PC-3 (cell line): ENCODE data around the gene WDR90. TPM values are rescaled to one million over a fixed set of nuclear protein-coding genes. Genes with fewer than 3 reads are reported as not detected.
A peak's percentile ranks its signal among the peaks of the same experiment; 100 is the strongest.

Experiments
- ATAC-seq: fragments of 200-7000 bp; cut with Tn5 transposase; 2 replicates; pipeline ENCODE4 v1.9.1; 2020; ENCODE audit warnings: mild to moderate bottlenecking, moderate library complexity
- BruUV-seq: library from RNA; stranded (reverse); fragments of 400-500 nt; replicated peaks from 2 replicates; lab custom pipeline; 2021; lab: Mats Ljungman, UMichigan
- CTCF ChIA-PET: fragments of 300-600 bp; sonication (Branson Sonifier 250); formaldehyde crosslinking; loops from one replicate; lab custom pipeline; 2022; ENCODE audit warnings: antibody characterized with exemption; lab: Charles Lee
- POLR2A ChIA-PET: fragments of 300-600 bp; sonication (Branson Sonifier 250); formaldehyde crosslinking; loops from one replicate; lab custom pipeline; 2022; ENCODE audit warnings: antibody characterized with exemption; ENCODE audit not compliant: unreplicated experiment; lab: Charles Lee
- DNase-seq: peaks from one replicate; pipeline ENCODE4 v3.0.0-alpha.2; 2015
- H2AFZ ChIP-seq: fragments of 300-600 bp; sonication (generic); 2 replicates; pipeline ENCODE4 v1.6.0; 2016; ENCODE audit warnings: antibody characterized with exemption, low read length
- H3F3A ChIP-seq: fragments of 300-600 bp; sonication (generic); one replicate; pipeline ENCODE4 v1.6.0; 2017; ENCODE audit warnings: antibody characterized with exemption, low read length, control low read depth, mild to moderate bottlenecking; ENCODE audit not compliant: unreplicated experiment
- H3K27ac ChIP-seq: fragments of 300-600 bp; sonication (generic); 2 replicates; pipeline ENCODE4 v1.5.1; 2016; ENCODE audit warnings: mild to moderate bottlenecking, low read length
- H3K27me3 ChIP-seq: fragments of 300-600 bp; sonication (generic); 2 replicates; pipeline ENCODE4 v1.6.1; 2016; ENCODE audit warnings: low read length, mixed read lengths
- H3K36me3 ChIP-seq: fragments of 300-600 bp; sonication (generic); 2 replicates; pipeline ENCODE4 v1.6.1; 2016; ENCODE audit warnings: low read depth, mixed run types, low read length, mixed read lengths
- H3K4me1 ChIP-seq: fragments of 300-600 bp; sonication (generic); 2 replicates; pipeline ENCODE4 v1.5.1; 2016; ENCODE audit warnings: low read length; ENCODE audit not compliant: insufficient read depth
- H3K4me2 ChIP-seq: fragments of 300-600 bp; sonication (generic); 2 replicates; pipeline ENCODE4 v1.6.0; 2016; ENCODE audit warnings: low read length
- H3K4me3 ChIP-seq: fragments of 300-600 bp; sonication (generic); 2 replicates; pipeline ENCODE4 v1.5.1; 2016; ENCODE audit warnings: mild to moderate bottlenecking, low read length, mixed read lengths
- H3K79me2 ChIP-seq: fragments of 300-600 bp; sonication (generic); 2 replicates; pipeline ENCODE4 v1.6.1; 2017; ENCODE audit warnings: low read length, mixed read lengths
- H3K9ac ChIP-seq: fragments of 300-600 bp; sonication (generic); 2 replicates; pipeline ENCODE4 v1.6.0; 2016; ENCODE audit warnings: mild to moderate bottlenecking, low read length
- H3K9me2 ChIP-seq: fragments of 300-600 bp; sonication (generic); replicated peaks from 2 replicates; pipeline ENCODE4 v1.6.1; 2016; ENCODE audit warnings: mixed run types, low read length, mixed read lengths
- H3K9me3 ChIP-seq: fragments of 300-600 bp; sonication (generic); 2 replicates; pipeline ENCODE4 v1.6.1; 2016; ENCODE audit warnings: low read length, mixed read lengths
- H4K20me1 ChIP-seq: fragments of 300-600 bp; sonication (generic); 2 replicates; pipeline ENCODE4 v1.6.1; 2016; ENCODE audit warnings: low read length, mixed read lengths
- EZH2 ChIP-seq: fragments of 300-600 bp; sonication (generic); IDR thresholded peaks from one replicate; pipeline ENCODE4 v1.6.1; 2017; ENCODE audit warnings: antibody characterized with exemption, mild to moderate bottlenecking, low read length; ENCODE audit not compliant: unreplicated experiment
- EZH2phosphoT487 ChIP-seq: fragments of 300-600 bp; sonication (generic); IDR thresholded peaks from 2 replicates; pipeline ENCODE4 v1.6.1; 2018; ENCODE audit warnings: mild to moderate bottlenecking, antibody characterized with exemption, low read length, borderline replicate concordance
- intact Hi-C: fragments of 100-400 bp; cut with micrococcal nuclease; formaldehyde crosslinking; loops from 2 replicates; pipeline ENCODE4 v1.9.0; 2023
- total RNA-seq: library from RNA; depleted of rRNA; stranded (reverse); fragments of >200 nt; gene quantifications from 2 replicates; pipeline ENCODE4 v1.2.3, GENCODE V29; 2014
- TF ChIP-seq, protein P1 (sequence below): fragments of 300-600 bp; sonication (generic); conservative IDR thresholded peaks from 2 replicates; pipeline ENCODE4 v1.5.1; 2017; ENCODE audit warnings: antibody characterized with exemption, low read depth, mild to moderate bottlenecking, low read length

The WDR90 gene
- total RNA-seq, 1 experiment from 2014 or later = 44.4 TPM

GRCh38 chr16:706189-707061 is 57.3 kb downstream of the WDR90 start:
- Histone ChIP-seq H4K20me1 (no peaks in the 10 kb centered on the region), H3K9me3 (no peaks in the 10 kb centered on the region), H3K9ac (no peak overlapping the region), H3K27me3 (peaks cover 33% of the 10 kb centered on the region), H3K79me2 (no peaks in the 10 kb centered on the region), H3K4me1 (peaks cover 3% of the 10 kb centered on the region; the same call in 1 of the 2 replicates), H3K4me2 (peak overlapping the region; percentile 57), H3F3A (no peaks in the 10 kb centered on the region), H3K9me2 (no peaks in the 10 kb centered on the region), H3K27ac (no peak overlapping the region), H2AFZ (no peak overlapping the region), H3K4me3 (peak overlapping the region; percentile 32; the same call in 1 of the 2 replicates), H3K36me3 (no peaks in the 10 kb centered on the region)
- POLR2A ChIA-PET = no interaction called here
- ATAC-seq = no peak
- CTCF ChIA-PET = no interaction called here
- no TSS peak for BruUV-seq
- intact Hi-C loops = no loop called here
- no peak for DNase-seq
- no peak for TF ChIP-seq EZH2phosphoT487
- no peak for TF ChIP-seq EZH2
- TF ChIP-seq, protein P1, sequence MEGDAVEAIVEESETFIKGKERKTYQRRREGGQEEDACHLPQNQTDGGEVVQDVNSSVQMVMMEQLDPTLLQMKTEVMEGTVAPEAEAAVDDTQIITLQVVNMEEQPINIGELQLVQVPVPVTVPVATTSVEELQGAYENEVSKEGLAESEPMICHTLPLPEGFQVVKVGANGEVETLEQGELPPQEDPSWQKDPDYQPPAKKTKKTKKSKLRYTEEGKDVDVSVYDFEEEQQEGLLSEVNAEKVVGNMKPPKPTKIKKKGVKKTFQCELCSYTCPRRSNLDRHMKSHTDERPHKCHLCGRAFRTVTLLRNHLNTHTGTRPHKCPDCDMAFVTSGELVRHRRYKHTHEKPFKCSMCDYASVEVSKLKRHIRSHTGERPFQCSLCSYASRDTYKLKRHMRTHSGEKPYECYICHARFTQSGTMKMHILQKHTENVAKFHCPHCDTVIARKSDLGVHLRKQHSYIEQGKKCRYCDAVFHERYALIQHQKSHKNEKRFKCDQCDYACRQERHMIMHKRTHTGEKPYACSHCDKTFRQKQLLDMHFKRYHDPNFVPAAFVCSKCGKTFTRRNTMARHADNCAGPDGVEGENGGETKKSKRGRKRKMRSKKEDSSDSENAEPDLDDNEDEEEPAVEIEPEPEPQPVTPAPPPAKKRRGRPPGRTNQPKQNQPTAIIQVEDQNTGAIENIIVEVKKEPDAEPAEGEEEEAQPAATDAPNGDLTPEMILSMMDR = no peak

GRCh38 chr16:707062-707538 is 57.9 kb downstream of the WDR90 start:
- BruUV-seq = no TSS peak
- H3K27ac ChIP-seq = no peak overlapping the region
- intact Hi-C loops = no loop called here
- no peak overlapping the region for H3K9ac ChIP-seq
- H3K9me3 ChIP-seq = no peaks in the 10 kb centered on the region
- no peaks in the 10 kb centered on the region for H3K9me2 ChIP-seq
- ChIA-PET POLR2A (interaction anchor here (0.5 to 0.9 kb wide), 2 partner anchors 16 to 636 kb away, joined by 6 to 12 read pairs; no protein-coding TSS in a partner anchor), CTCF (no interaction called here)
- H4K20me1 ChIP-seq = no peaks in the 10 kb centered on the region
- no peaks in the 10 kb centered on the region for H3F3A ChIP-seq
- no peak for ATAC-seq
- H3K79me2 ChIP-seq = no peaks in the 10 kb centered on the region
- no peak for DNase-seq
- no peak overlapping the region for H2AFZ ChIP-seq
- peaks cover 33% of the 10 kb centered on the region for H3K27me3 ChIP-seq
- TF ChIP-seq, protein P1 = no peak
- TF ChIP-seq EZH2phosphoT487 (no peak), EZH2 (no peak)
- no peak overlapping the region for H3K4me2 ChIP-seq
- no peaks in the 10 kb centered on the region for H3K36me3 ChIP-seq
- H3K4me3 ChIP-seq = no peak overlapping the region
- H3K4me1 ChIP-seq = peaks cover 4% of the 10 kb centered on the region; the same call in 1 of the 2 replicates

DNA sequence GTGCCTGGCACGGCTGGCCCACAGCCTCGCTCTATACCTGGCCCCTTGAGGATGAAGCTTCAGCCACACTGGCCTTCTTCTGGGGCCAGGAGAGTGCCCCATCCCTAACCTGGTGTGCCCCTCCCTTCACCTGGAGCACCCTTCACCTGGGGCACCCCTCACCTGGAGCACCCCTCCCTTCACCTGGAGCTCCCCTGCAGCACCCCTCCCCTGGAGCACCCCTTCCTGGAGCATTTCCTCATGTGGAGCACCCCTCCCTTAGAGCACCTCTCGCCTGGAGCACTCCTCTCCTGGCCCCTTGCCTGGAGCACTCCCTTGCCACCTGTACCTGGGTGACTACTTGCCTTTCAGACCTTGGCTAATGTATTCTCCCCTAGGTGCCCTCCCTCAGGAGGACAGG is 58.9 kb downstream of the WDR90 start:
- intact Hi-C loops = no loop called here
- no peak overlapping the region for H3K4me3 ChIP-seq
- TF ChIP-seq EZH2 = no peak
- no peak for TF ChIP-seq EZH2phosphoT487
- TF ChIP-seq, protein P1 = no peak
- H3K9ac ChIP-seq = no peak overlapping the region
- no peaks in the 10 kb centered on the region for H3F3A ChIP-seq
- no peaks in the 10 kb centered on the region for H3K79me2 ChIP-seq
- no peak for ATAC-seq
- POLR2A ChIA-PET = interaction anchor here (0.9 kb wide), 1 partner anchor 17 kb away, joined by 6 read pairs; no protein-coding TSS in a partner anchor
- H3K4me2 ChIP-seq = no peak overlapping the region
- no peak overlapping the region for H2AFZ ChIP-seq
- no TSS peak for BruUV-seq
- H3K4me1 ChIP-seq = peaks cover 4% of the 10 kb centered on the region; the same call in 1 of the 2 replicates
- no peaks in the 10 kb centered on the region for H3K9me3 ChIP-seq
- CTCF ChIA-PET = no interaction called here
- DNase-seq = no peak
- no peaks in the 10 kb centered on the region for H3K9me2 ChIP-seq
- no peaks in the 10 kb centered on the region for H3K36me3 ChIP-seq
- peaks cover 33% of the 10 kb centered on the region for H3K27me3 ChIP-seq
- no peaks in the 10 kb centered on the region for H4K20me1 ChIP-seq
- no peak overlapping the region for H3K27ac ChIP-seq
